Measurements from ENCODE around the gene TEKT1.

DNA sequence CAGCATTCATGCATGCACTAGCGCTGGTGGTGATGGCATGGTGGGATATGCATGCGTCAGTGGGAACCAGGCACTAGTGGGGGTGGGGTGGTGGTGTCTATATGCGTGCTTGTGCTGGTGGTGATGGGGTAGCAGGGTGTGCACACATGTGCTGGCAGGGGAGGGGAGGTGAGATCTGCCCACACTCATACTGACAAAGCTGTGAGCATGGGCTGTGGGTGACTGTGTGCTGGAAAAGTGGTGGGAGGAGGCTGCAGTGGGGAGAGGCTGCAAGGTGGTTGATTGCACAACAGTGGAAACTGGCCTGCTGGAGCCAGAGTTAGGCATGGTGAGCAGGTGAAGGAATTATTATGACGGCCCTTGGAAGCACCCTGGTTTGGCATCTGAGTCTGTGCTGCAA lies 31.3 kb upstream of the TEKT1 start:
- TF ChIP-seq CTCF (IDR thresholded peaks at IDR 0.05) (no peak), POLR2A (IDR thresholded peaks at IDR 0.05) (no peak), EP300 (IDR thresholded peaks at IDR 0.05) (no peak)
